ENCODE results near the gene ADAM12.
A peak's percentile ranks its signal among the peaks of the same experiment; 100 is the strongest.

Gene ADAM12

DNA sequence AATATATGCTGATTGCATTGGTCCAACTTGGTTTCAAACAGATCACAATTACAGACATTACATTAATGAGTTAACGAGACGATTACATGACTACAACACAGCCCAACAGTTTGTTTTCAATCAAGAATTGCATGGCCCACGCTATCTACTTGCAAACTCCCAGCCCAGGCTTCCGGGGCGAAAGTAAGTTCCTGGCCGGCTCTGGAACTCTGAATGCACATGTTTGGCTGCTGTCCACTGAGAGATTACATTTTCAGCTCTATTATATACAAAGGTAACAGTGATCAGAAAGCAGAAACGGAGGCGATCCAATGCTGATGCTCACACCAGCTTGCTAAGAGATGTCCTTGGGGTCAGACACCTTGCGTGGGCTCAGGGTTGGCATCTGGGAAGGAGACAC lies 285.6 kb downstream of the ADAM12 start:
- no peak for DNase-seq

DNA sequence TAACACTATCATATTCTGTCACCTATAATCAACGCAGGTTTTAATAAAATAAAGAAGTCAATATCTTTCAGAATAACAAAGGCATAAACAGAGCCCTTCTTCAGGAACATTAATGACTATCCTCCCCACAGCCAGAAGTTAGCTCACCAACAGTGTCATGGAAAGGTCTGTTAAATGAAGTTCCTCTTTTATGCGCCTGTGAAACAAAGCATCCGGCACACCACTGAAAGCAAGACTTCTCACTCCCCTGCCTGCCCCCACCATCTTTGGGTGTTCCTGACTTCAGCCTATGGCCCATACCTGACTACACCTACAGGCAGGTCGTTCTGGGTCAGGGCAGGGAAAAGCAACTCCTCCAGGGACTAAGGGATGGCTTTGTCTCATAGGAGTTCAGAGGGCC lies 286.5 kb downstream of the ADAM12 start:
- peak; percentile 27 for DNase-seq

DNA sequence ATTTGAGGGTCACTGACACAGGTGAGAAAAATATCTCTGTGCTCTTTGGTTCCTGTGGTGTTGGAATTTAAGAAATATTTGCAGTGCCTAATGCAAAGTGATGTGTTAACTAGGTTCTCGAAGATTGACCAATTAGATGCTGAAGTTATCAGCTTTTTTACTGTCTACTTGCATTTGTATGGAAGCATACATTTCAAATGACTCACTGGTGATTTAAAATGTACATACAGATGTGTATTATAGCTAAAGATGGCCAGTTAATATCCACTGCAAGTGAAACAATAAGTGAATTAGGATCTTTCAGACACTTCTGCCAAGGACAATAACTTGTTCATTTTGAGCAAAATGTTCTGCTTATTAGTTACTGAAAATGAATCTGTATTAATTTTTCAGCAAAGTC lies 287.0 kb downstream of the ADAM12 start:
- DNase-seq = no peak

DNA sequence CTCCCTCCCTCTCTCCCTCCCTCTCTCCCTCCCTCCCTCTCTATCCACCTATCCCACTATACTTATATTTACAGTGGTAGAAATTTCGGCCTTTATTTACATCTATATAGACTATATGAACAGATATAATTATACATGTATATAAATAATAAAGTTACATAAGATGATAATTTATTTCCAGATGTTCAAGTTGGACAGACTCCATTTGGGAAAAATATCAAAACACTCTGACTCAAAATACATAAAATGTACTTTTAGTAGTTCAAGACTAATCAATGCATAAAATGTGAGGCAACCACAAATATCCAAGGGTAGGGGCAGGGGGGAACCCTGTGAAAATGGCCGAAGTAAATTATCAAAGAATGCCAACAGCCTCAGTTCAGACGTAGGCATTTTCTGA lies 288.9 kb downstream of the ADAM12 start:
- no peak for DNase-seq

DNA sequence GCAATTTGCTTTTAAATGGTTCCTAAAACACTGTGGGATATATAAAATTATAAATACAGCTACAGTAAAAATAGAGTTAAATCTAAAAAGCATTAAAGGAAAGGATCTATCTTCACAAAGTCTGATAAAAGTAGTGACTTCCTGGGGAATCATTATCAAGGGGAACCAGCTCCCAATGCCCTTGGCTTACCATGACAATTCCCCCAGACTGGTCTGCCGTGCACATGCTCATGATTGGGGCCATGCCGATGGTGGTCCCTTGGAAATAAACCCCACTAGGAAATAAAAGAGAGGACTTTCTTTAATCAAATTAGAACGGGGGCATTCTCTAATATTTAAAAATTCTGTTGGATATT lies 290.1 kb downstream of the ADAM12 start:
- no peak for DNase-seq

DNA sequence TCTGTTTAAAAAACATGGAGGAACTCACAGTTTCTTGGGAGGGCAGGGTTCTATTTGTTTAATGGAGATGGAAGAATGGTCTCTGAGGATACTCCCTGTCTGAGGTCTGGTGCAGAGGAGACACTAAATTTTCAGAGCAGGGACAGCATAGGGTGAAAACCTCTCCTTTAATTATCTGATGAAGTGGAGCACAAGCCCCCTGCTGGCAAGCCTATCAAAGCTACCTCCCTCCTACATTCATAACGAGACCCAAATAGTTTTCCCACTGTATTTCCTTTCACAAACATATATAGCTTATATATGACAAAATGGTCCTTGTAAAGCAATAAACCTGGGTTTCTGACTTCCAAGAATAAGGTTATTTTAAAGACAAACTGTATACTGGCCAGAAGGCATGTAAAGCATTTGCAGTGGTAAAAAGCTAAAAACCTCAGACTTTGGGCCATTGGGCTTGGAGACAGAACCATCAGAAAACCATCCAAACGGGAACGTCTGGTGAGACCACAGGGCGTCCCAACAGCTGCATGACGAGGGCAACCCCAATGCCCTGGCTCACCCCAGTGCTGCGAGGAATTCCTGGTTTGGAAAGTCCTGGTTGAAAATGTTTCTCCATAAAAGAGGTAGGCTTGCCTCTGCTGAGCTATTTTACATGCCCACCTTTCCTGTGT lies 290.6 kb downstream of the ADAM12 start:
- no peak for DNase-seq

DNA sequence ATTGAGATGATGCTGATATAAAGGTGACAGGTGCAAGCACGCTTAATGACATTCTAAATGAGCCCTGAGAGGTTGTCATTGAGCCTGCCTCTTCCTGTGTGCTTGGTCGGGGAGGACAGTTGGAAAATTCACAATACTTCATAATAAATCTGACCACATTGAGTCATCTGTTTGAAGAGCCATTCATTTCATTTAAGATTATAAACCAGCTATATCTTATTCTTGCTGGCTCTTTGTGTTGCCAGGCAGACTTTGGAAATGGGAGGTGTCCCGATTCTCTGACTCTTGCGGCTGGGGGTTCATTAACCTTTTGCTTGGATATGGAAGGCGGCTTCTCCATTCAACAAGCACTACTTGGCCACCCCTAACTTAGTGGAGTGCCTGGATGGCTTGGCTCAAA lies 293.7 kb downstream of the ADAM12 start:
- no peak for DNase-seq

DNA sequence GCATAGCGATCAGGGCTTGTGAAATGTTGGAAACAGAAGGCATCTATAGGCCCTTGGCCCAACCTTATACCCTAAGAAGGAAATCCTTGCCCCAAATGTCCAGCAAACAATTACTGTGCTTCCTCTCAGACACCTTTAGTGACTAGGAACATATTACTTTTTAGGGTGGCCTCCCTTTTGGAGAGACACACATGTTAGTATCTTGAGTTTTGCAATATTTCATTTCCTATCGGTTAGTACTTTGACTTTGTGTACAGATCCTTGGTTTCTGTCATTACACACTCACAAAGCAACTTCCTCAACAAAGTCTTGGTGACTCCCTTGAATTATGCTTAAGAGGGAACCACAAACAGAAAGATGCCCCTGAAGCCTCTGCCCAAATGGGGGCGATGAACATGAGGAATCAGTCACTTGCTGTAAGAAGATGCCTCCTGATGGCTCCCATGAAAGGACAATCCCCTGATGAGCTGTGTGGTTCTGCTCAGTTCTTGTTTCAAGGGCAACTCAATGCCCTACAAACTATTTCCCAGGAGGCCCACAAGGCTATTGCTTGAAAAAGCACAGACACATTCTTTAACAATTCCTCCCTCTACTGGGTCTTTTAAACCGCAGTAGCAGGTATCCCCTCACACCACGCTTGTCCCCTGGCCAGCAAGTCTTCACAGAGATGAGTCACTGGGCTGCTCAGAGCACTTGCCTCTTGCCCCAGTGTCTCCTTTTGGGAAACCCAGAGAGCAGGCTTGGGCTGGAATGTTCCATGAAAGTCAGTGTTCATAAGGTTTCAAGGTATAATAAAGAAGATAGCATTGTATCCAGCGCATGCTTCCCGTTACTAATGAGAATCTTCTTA lies 295.7 kb downstream of the ADAM12 start:
- no peak for DNase-seq

DNA sequence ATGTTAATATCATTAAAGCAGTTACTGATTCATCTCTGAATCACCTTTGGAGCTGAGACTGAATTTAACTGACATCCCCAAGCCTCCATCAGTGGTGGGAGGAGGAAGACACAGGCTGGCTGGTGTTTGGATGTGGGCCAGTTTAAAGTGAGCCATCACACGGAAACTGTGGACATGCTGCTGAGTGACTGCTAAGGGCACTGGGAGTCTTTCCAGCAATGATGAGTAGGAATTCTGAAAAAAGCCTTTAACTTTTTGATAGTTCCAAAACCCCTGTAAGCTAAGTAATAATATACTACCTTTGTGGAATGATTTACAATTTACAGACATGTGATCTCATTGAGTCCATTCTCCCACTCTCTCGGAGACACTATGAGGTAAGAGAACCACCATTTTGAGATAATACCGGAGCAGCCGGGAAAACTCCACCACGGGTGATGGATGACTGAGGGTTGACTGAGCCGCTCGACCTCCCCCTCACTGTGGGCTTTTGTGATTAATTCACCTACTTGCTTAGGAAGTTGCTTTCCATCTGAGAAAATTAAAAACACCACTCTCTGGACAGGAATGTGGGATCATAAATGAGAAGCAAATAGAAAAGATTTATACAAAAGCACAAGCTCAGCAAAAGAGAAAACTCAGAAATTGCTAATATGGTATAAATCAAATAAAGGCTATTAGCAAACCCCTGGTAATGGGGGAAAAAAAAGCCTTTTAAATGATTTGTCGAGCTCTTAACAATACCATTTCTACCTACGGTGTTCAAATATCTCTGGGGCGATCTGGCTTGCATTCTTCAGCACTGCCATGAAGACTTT lies 297.2 kb downstream of the ADAM12 start:
- no peak for DNase-seq

DNA sequence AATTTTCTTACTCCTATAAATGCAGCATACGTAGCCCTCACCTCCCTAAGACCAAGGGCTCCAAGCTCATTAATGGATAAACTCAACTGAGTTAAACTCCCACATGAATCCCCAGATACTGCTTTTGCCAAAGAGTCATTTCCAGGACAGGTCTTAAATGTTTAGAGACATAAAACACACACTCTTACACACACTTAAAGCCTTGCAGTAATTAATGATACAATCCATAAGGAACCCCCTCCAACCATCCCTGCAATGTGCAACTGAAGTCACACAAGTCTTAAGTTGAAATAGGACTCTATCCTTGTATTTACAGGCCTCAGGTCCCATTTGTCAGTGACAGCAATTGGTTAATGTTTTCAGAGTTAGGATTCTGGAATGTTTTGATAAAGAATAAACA lies 297.8 kb downstream of the ADAM12 start:
- DNase-seq = no peak

DNA sequence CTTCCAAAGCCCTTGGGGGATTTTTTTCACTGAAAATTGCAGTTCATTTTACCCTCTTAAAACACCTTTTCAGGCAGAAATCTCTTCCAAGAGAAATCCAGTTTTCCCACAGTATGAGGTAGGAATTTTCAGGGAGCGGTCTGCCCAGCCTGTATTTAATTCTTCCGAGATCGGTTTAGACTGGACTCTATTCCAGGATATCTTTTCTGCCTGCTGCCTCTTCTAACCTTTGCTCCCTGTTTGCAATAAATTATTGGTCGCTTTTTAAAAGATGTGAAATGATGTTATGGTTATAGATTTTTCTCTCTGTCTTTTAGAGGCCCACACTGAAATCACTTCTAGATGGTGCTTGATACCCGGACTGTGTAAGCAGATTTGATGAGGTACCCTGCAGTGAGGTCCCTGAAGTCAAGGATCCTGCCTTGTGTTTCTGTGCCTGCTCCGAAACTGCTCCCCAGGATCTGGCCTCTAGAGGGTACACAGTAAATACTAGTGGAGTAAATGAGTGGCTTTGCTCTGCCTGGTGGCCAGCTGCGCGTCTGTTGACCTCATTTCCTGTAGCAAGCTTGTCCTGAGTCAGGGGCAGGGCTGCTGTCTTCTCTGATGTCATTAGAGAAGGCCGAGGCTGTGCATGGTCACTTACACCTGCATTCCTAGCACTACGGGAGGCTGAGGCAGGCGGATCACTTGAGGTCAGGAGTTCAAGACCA lies 300.3 kb downstream of the ADAM12 start:
- DNase-seq = no peak

DNA sequence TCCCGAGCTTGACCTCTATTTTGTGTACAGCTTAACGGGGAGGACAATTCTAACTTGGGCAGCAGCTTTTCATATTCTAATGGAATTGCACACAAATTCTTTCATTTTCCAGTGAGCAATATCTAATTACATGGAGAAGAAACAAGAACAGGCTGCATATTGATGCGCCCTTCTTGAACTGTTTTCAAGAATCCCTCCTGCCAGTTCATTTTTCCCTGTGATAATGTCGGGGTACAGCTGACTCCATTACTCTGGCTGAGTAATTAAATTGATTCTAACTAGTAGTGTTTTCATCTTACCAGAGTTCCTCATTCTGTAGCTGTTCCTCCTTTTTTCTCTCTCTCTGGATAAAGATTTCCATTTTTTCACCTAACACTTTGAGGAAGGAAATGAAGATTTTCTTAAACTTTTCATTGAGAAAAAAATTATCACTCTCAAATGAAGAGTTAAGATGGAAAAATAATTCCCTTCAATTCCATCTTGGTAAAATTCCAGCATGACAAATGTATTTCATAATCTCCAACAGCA lies 301.1 kb downstream of the ADAM12 start:
- no peak for DNase-seq

DNA sequence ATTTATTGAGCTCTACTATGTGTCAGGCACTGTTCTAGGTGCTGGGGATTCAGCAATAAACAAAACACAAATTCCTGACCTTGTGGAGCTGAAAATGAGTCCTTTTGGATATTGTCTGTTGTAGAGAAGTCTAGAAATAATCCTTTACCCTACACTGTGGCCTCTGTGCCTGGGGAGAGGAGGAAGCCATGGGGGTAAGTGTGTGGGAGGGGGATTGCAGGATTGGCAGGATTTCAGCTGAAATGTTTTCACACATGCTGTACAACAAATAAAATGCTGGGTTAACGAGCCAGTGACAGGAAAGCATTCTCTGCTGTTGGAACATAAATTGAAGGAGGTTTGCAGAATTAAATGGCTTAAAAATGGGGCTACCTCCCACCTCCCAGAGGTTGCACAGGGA lies 302.5 kb downstream of the ADAM12 start:
- no peak for DNase-seq

DNA sequence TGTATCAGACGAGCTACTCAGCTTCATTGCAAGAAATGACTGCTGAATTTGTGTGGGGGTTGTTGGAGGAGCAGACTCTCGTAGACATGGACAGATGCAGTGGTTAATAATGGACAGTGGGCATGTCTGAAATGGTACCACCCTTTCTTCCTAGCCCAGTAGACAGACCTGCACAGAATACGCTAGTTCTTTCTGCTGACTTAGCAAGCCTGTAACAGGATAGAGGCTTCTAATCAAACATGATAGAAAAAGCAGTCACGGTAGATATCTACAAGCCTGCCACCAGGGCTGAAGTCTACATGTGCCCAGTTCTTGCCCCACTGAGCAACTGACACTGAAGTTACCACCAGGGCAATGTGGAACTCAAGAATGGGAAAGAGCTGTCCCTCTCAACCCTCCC lies 303.9 kb downstream of the ADAM12 start:
- no peak for DNase-seq

DNA sequence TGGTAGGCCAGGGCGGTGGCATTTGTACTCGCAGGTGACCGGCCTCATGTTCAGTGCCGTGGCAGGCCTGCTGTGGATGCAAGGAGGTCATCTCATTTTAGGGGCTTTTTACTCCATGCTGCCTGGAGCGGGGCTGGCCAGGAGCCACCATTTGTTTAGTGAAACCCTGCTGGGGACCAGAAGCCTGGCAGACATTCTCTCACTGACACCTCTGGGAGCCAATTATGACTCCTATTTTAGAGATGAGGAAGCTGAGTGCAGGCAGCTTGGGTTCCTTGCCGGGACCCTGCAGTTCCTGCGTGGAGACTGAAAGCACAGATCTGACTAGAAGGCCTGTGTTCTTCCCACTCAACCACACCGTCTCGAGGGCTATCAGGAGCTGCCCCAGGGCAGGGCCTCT lies 305.3 kb downstream of the ADAM12 start:
- no peak for DNase-seq

DNA sequence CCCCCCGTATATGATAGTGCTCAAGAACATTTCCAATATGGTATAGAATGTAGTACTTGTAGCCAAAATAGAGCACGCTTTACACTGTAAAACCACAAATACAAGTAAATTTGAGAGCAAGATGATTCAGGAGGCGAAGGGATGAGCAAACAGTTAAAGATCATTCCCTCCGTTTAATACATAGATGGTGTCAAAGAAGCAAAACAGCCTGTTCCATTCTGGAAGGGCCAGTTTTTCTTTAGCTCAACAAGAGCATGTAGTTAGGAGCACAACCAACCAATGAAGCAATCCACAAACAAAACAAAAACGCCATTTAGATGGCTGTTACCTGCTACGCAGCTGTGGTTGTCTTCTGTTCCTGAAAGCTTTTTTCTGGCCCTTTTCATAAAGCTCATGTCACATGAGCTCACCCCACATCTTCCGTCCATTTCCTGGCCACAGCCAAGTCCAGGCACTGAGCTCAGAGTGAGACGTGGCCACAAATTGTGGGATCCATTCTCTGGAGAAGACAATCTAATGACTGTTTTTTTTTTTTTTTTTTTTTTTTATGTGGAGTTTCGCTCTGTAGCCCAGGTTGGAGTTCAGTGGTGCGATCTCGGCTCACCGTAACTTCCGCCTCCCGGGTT lies 306.3 kb downstream of the ADAM12 start:
- no peak for DNase-seq

DNA sequence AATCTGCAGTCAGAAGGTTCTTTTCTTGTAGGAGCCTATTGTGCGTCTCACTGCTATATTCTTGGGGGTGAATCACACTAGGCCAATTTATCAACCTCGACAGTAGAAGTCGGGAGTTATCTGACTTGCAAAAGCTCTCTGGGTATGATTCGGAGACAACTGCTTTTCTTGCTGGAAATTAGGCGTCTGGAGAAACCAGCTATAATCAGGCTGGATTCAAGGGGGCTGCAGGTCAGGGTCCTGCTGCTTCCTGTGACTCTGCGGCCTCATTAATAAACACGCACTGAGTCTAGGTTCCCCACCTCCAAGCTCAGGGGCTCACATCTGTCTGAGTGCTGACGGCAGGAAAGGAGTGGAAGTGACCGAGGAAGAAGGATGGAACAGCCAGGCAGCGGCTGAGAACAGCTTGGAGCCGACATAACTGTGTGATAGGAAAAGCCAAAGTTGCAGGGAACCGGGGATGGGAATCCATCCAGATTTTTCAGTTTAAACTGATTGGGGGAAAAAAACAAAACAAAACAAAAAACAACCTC lies 307.3 kb downstream of the ADAM12 start:
- DNase-seq = no peak

DNA sequence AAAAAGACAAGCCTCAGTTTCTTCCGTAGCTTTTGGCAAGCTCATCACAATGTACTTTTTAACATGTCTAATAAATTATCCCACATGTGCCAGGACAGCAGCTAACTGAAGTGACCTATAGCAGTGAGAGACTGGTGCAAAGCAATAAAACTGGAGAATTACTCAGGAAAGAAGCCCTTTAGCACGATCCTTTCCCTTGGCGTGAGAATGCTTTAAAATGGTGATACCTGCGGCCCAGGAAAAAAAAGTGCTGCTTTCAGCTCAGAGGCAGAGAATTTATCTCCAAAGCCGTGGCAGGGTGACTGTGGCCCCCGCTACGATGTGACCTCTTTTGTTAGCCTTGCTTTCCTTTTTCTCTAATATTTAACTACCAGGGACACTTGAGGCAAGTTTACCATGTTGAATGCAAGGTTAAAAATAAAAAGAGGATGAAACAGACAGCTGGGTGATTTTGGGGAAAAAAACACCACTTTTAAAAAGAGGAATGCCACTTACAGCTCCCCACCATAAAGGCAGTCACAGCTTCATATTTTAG lies 307.9 kb downstream of the ADAM12 start:
- DNase-seq = no peak

DNA sequence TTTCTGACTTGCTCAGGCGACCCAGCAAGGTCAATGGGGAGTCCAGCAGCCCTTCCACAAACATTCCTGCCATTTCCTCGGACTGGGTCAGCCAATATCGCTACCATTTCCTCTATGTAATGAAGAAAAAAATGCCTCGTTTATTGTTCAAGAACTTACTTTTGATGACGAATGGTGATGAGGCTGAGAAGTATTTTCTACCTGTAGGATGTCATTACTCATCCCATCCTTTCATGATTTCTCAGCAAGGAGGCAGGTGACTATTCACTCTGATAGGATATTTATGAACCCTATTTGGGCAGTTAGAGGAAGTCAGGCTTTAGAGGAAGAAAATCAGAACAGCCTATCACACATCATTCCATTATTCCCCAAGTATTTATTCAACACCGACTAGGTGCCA lies 313.3 kb downstream of the ADAM12 start:
- no peak for DNase-seq

DNA sequence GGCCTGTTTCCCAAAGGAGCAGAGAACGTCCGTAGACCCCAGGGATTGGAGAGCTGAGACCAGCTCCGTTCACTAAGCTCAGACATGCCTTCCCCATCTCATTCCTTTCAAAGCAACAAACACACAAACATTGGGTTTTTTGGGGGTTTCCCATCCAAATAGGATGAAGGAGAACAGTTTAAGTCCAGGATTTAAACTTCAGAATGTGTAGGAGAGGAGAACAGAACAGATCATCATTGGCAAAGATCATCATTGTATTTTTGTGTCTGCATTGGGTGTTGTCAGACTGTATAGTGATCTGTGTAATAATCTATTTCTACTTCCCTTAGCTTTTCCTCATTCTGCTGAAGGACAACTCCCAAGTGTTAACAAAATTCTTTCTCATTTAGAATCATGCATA lies 314.0 kb downstream of the ADAM12 start:
- DNase-seq = no peak

DNA sequence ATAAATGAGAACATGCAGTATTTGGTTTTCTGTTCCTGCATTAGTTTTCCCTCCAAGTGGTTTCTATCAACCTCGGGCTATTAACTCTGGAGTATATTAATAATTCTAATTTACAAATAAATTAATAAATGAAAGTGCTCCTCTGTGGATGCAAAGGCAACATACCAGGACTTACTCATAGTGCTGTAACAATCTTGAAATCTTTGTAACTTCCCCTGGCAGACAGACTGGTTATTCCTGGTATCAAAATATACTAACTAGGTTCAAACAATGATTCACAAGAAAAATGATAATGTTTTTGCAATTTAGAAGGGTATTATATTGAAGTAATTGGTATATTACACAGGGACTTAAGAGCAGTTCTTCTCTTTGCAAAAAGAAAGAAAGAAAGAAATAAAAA lies 314.7 kb downstream of the ADAM12 start:
- DNase-seq = no peak

DNA sequence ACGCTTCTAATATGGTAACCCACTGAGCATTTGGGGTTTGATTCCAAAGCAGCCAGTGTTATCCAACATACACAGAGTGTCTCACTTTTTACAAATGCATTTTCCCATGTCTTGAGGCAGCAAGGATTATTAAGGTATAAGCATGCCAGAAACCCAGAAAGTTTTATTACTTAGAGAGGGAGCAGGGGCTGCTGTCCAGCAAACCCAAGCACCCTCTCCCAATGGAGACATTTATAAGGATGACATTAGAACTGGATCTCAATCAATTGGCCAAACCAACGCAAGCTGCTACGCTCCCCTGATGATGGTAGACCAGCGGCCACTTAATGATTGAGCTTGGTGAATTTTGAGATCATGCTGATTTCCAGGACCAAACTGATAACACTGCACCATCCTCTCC lies 315.7 kb downstream of the ADAM12 start:
- no peak for DNase-seq

Data from KG1 (cell line).